ENCODE data around the gene GPATCH2.

GPATCH2 gene

DNA sequence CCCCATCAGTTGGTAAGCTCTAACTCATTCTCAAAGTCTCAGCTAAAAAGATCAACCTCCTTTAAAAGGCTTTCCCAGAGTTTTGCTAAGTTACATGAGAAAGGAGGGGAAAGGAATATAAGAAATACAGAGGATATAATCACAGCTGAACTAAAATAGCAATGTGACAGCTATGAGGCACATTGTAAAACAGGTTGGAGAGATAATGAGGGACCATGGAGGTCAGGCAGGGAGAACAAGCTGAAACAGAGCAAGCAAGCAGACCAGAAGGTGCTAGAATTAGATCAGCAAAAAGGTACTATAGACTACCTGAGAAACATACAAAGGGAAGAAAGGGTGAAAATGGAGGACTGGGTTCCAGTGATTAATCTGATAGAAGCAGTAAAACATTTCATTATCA, 28.5 kb downstream of the GPATCH2 start:
- Histone ChIP-seq H3K27me3 (ENCODE audit: insufficient read depth, poor library complexity, severe bottlenecking) (no peaks in the 10 kb centered on the region), H3K4me3 (replicated peaks; ENCODE audit: insufficient read depth, low read length) (no peak overlapping the region), H3K27ac (replicated peaks) (no peak overlapping the region)
- TF ChIP-seq GABPA (IDR thresholded peaks at IDR 0.05; ENCODE audit: low read depth) (no peak), POLR2AphosphoS5 (IDR thresholded peaks at IDR 0.05; ENCODE audit: low read depth) (no peak), SPI1 (IDR thresholded peaks at IDR 0.05; ENCODE audit: borderline replicate concordance, low read depth) (no peak)
- TF ChIP-seq, protein P1, sequence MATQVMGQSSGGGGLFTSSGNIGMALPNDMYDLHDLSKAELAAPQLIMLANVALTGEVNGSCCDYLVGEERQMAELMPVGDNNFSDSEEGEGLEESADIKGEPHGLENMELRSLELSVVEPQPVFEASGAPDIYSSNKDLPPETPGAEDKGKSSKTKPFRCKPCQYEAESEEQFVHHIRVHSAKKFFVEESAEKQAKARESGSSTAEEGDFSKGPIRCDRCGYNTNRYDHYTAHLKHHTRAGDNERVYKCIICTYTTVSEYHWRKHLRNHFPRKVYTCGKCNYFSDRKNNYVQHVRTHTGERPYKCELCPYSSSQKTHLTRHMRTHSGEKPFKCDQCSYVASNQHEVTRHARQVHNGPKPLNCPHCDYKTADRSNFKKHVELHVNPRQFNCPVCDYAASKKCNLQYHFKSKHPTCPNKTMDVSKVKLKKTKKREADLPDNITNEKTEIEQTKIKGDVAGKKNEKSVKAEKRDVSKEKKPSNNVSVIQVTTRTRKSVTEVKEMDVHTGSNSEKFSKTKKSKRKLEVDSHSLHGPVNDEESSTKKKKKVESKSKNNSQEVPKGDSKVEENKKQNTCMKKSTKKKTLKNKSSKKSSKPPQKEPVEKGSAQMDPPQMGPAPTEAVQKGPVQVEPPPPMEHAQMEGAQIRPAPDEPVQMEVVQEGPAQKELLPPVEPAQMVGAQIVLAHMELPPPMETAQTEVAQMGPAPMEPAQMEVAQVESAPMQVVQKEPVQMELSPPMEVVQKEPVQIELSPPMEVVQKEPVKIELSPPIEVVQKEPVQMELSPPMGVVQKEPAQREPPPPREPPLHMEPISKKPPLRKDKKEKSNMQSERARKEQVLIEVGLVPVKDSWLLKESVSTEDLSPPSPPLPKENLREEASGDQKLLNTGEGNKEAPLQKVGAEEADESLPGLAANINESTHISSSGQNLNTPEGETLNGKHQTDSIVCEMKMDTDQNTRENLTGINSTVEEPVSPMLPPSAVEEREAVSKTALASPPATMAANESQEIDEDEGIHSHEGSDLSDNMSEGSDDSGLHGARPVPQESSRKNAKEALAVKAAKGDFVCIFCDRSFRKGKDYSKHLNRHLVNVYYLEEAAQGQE (IDR thresholded peaks at IDR 0.05; ENCODE audit: insufficient replicate concordance, low read depth) = no peak
- TF ChIP-seq, protein P2, sequence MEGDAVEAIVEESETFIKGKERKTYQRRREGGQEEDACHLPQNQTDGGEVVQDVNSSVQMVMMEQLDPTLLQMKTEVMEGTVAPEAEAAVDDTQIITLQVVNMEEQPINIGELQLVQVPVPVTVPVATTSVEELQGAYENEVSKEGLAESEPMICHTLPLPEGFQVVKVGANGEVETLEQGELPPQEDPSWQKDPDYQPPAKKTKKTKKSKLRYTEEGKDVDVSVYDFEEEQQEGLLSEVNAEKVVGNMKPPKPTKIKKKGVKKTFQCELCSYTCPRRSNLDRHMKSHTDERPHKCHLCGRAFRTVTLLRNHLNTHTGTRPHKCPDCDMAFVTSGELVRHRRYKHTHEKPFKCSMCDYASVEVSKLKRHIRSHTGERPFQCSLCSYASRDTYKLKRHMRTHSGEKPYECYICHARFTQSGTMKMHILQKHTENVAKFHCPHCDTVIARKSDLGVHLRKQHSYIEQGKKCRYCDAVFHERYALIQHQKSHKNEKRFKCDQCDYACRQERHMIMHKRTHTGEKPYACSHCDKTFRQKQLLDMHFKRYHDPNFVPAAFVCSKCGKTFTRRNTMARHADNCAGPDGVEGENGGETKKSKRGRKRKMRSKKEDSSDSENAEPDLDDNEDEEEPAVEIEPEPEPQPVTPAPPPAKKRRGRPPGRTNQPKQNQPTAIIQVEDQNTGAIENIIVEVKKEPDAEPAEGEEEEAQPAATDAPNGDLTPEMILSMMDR (IDR thresholded peaks at IDR 0.05; ENCODE audit: insufficient read depth, low read length) = no peak
- no peak for DNase-seq (ENCODE audit: low read depth in 1 of 2, low spot score in 1 of 2)

DNA sequence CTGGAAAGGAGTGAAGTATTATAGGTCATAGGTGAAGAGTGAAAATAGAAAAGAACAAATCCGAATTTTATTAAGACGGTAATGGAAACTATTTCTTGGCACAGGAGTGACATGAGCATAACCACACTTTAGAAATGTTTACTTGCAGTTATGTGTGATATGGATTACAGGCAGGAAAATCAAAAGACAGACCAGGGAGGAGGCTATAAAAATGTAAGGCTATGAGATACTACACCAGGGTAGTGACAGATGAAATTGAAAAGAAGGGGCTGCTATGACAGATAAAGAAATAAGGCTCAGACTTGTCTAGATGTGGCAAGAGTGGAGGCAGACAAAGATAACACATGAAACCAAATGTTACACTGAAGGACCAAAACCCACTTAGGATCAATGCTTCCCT, 31.7 kb downstream of the GPATCH2 start:
- DNase-seq (ENCODE audit: low read depth in 1 of 2, low spot score in 1 of 2) = no peak
- no peaks in the 10 kb centered on the region for H3K27me3 ChIP-seq (ENCODE audit: insufficient read depth, poor library complexity, severe bottlenecking)
- H3K4me3 ChIP-seq (replicated peaks; ENCODE audit: insufficient read depth, low read length) = no peak overlapping the region
- H3K27ac ChIP-seq (replicated peaks) = no peak overlapping the region
- TF ChIP-seq GABPA (IDR thresholded peaks at IDR 0.05; ENCODE audit: low read depth) (no peak), SPI1 (IDR thresholded peaks at IDR 0.05; ENCODE audit: borderline replicate concordance, low read depth) (no peak), POLR2AphosphoS5 (IDR thresholded peaks at IDR 0.05; ENCODE audit: low read depth) (no peak)
- TF ChIP-seq, protein P2 (IDR thresholded peaks at IDR 0.05; ENCODE audit: insufficient read depth, low read length) = no peak
- TF ChIP-seq, protein P1 (IDR thresholded peaks at IDR 0.05; ENCODE audit: insufficient replicate concordance, low read depth) = no peak

DNA sequence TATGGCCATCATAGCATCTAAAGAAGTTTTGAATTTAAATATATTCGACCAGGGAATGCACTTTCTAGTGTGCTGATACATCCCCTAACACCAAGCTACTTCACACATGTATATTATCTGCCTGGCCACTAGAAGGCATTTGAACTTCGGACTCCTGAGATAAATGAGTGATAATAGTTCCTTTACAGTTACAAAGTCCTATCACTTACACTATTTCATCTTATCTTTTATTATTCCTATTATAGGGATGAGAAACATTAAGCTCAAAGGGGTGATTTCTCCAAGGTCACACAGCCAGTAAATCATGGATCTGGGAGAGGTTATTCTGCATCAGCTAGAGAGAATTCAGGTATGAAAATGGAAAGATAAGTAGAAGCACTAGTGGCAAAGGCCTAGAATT, 40.3 kb downstream of the GPATCH2 start:
- DNase-seq (ENCODE audit: low read depth in 1 of 2, low spot score in 1 of 2) = no peak
- Histone ChIP-seq H3K27me3 (ENCODE audit: insufficient read depth, poor library complexity, severe bottlenecking) (no peaks in the 10 kb centered on the region), H3K4me3 (replicated peaks; ENCODE audit: insufficient read depth, low read length) (no peak overlapping the region), H3K27ac (replicated peaks) (no peak overlapping the region)
- TF ChIP-seq, protein P1 (IDR thresholded peaks at IDR 0.05; ENCODE audit: insufficient replicate concordance, low read depth) = no peak
- TF ChIP-seq, protein P2 (IDR thresholded peaks at IDR 0.05; ENCODE audit: insufficient read depth, low read length) = no peak
- TF ChIP-seq GABPA (IDR thresholded peaks at IDR 0.05; ENCODE audit: low read depth) (no peak), POLR2AphosphoS5 (IDR thresholded peaks at IDR 0.05; ENCODE audit: low read depth) (no peak), SPI1 (IDR thresholded peaks at IDR 0.05; ENCODE audit: borderline replicate concordance, low read depth) (no peak)
